Trophoblast cell (in vitro differentiated cells and primary cell): ENCODE data around the gene SCN2A.
A peak's percentile ranks its signal among the peaks of the same experiment; 100 is the strongest.
"Not testable (repeated sequence)": the region's sequence is repeated elsewhere in the genome, so short reads cannot be mapped to it uniquely, and the experiment has no call there.

ENCODE experiments used
- DNase-seq, 2 donors: peaks; one replicate each; pipeline ENCODE4 v3.0.0-alpha.2; 2016
- H2AFZ ChIP-seq: 2 replicates; pipeline ENCODE4 v1.6.1; 2013; ENCODE audit warnings: low read length, moderate library complexity, mild to moderate bottlenecking; ENCODE audit not compliant: insufficient read depth, poor library complexity
- H2AK5ac ChIP-seq: 2 replicates; pipeline ENCODE4 v1.6.1; 2013; ENCODE audit warnings: mild to moderate bottlenecking, low read length
- H2BK120ac ChIP-seq: 2 replicates; pipeline ENCODE4 v1.6.1; 2013; ENCODE audit warnings: low read length, mild to moderate bottlenecking, moderate library complexity; ENCODE audit not compliant: insufficient read depth, poor library complexity
- H2BK12ac ChIP-seq: 2 replicates; pipeline ENCODE4 v1.6.1; 2013; ENCODE audit warnings: mild to moderate bottlenecking, low read length, moderate library complexity
- H2BK5ac ChIP-seq: 2 replicates; pipeline ENCODE4 v1.6.1; 2013; ENCODE audit warnings: low read length, low read depth, moderate library complexity, mild to moderate bottlenecking; ENCODE audit not compliant: poor library complexity
- H3K14ac ChIP-seq: 2 replicates; pipeline ENCODE4 v1.6.1; 2013; ENCODE audit warnings: mild to moderate bottlenecking, low read length
- H3K18ac ChIP-seq: 2 replicates; pipeline ENCODE4 v1.6.1; 2013; ENCODE audit warnings: mild to moderate bottlenecking, low read length
- H3K23ac ChIP-seq: 2 replicates; pipeline ENCODE4 v1.6.1; 2013; ENCODE audit warnings: low read length
- H3K27ac ChIP-seq: 2 replicates; pipeline ENCODE4 v1.5.1; 2013; ENCODE audit warnings: low read depth, mild to moderate bottlenecking, inconsistent platforms, low read length, moderate library complexity
- H3K27me3 ChIP-seq: 2 replicates; pipeline ENCODE4 v1.6.1; 2013; ENCODE audit warnings: inconsistent platforms, mild to moderate bottlenecking, low read length, moderate library complexity; ENCODE audit not compliant: insufficient read depth
- H3K36me3 ChIP-seq, 2 experiments: 1 replicate in 1 of 2; 2 replicates in 1 of 2; pipeline ENCODE4 v1.6.1; 2013; ENCODE audit warnings: low read length in 2 of 2, mild to moderate bottlenecking in 2 of 2, moderate library complexity in 1 of 2; ENCODE audit not compliant: insufficient read depth in 2 of 2, control insufficient read depth in 1 of 2
- H3K4ac ChIP-seq: 2 replicates; pipeline ENCODE4 v1.6.1; 2013; ENCODE audit warnings: low read depth, mild to moderate bottlenecking, low read length, moderate library complexity
- H3K4me1 ChIP-seq, 2 experiments: 1 replicate in 1 of 2; 2 replicates in 1 of 2; pipeline ENCODE4 v1.6.1; 2013; ENCODE audit warnings: low read length in 2 of 2, mild to moderate bottlenecking in 2 of 2, moderate library complexity in 1 of 2; ENCODE audit not compliant: insufficient read depth in 2 of 2, control insufficient read depth in 1 of 2
- H3K4me2 ChIP-seq: 2 replicates; pipeline ENCODE4 v1.6.1; 2013; ENCODE audit warnings: inconsistent platforms, mild to moderate bottlenecking, low read length, moderate library complexity
- H3K4me3 ChIP-seq: 2 replicates; pipeline ENCODE4 v1.5.1; 2013; ENCODE audit warnings: mild to moderate bottlenecking, low read depth, low read length, inconsistent platforms
- H3K79me1 ChIP-seq: one replicate; pipeline ENCODE4 v1.6.1; 2013; ENCODE audit warnings: low read length
- H3K79me2 ChIP-seq: 2 replicates; pipeline ENCODE4 v1.6.1; 2013; ENCODE audit warnings: low read length, mild to moderate bottlenecking; ENCODE audit not compliant: control insufficient read depth, insufficient read depth, poor library complexity
- H3K9ac ChIP-seq: 2 replicates; pipeline ENCODE4 v1.6.1; 2013; ENCODE audit warnings: mild to moderate bottlenecking, low read length
- H3K9me3 ChIP-seq: 2 replicates; pipeline ENCODE4 v1.6.1; 2013; ENCODE audit warnings: low read depth, mild to moderate bottlenecking, control low read depth, inconsistent platforms, low read length; ENCODE audit not compliant: insufficient read depth
- H4K12ac ChIP-seq: 2 replicates; pipeline ENCODE4 v1.6.1; 2013; ENCODE audit warnings: low read depth, mild to moderate bottlenecking, low read length, moderate library complexity
- H4K8ac ChIP-seq: 2 replicates; pipeline ENCODE4 v1.6.1; 2013; ENCODE audit warnings: low read depth, mild to moderate bottlenecking, low read length, moderate library complexity
- H4K91ac ChIP-seq: one replicate; pipeline ENCODE4 v1.6.1; 2013; ENCODE audit warnings: low read depth, mild to moderate bottlenecking, low read length, moderate library complexity
- WGBS: extraction: QIAGEN DNeasy Blood & Tissue Kit; methylation state at CpG from one replicate; pipeline ENCODE4 v1.1.7; 2013; ENCODE audit warnings: missing lambda C conversion rate; ENCODE audit not compliant: insufficient read length, insufficient coverage; ENCODE audit errors: extremely low coverage; 5-methylcytosine and 5-hydroxymethylcytosine counted together

SCN2A gene

GRCh38 chr2:165344276-165344675, 105.1 kb downstream of the SCN2A start:
- not testable (repeated sequence) for H2BK12ac ChIP-seq, H2AK5ac ChIP-seq, H4K12ac ChIP-seq, H3K4ac ChIP-seq, H3K14ac ChIP-seq, H3K79me1 ChIP-seq, H4K8ac ChIP-seq, H3K9me3 ChIP-seq, H3K27ac ChIP-seq, H3K27me3 ChIP-seq, H3K4me2 ChIP-seq, DNase-seq, H3K79me2 ChIP-seq, H2BK120ac ChIP-seq, H3K23ac ChIP-seq, H4K91ac ChIP-seq, H3K9ac ChIP-seq, H3K36me3 ChIP-seq, H3K18ac ChIP-seq, H3K4me1 ChIP-seq, H2BK5ac ChIP-seq, H2AFZ ChIP-seq, H3K4me3 ChIP-seq
- WGBS: no CpG with 5 or more reads among the region's 2 CpGs

GRCh38 chr2:165348441-165348840, 109.2 kb downstream of the SCN2A start:
- Histone ChIP-seq H3K9me3 (peaks cover 1% of the 10 kb centered on the region), H3K36me3 (no peaks in the 10 kb centered on the region), H3K27ac (no peak overlapping the region), H2BK12ac (no peak overlapping the region), H3K79me1 (no peaks in the 10 kb centered on the region), H2AFZ (no peak overlapping the region), H3K4me2 (no peak overlapping the region), H3K27me3 (no peaks in the 10 kb centered on the region), H3K4me3 (no peak overlapping the region), H3K23ac (no peak overlapping the region), H3K4me1 (no peaks in the 10 kb centered on the region), H4K91ac (no peak overlapping the region), H2BK5ac (no peak overlapping the region), H3K14ac (no peak overlapping the region), H3K18ac (no peak overlapping the region), H4K8ac (no peak overlapping the region), H2AK5ac (no peak overlapping the region), H3K79me2 (no peaks in the 10 kb centered on the region), H4K12ac (no peak overlapping the region), H3K9ac (no peak overlapping the region), H2BK120ac (no peak overlapping the region), H3K4ac (no peak overlapping the region)
- no peak for DNase-seq
- no CpG with 5 or more reads among the region's 1 CpG for WGBS

- H3K27ac ChIP-seq: no peak overlapping the region
- DNase-seq: no peak
- H3K14ac ChIP-seq: no peak overlapping the region
- no peak overlapping the region for H2AFZ ChIP-seq
- H3K4me3 ChIP-seq: no peak overlapping the region
- no peaks in the 10 kb centered on the region for H3K79me2 ChIP-seq
- H4K91ac ChIP-seq: no peak overlapping the region
- H3K4ac ChIP-seq: no peak overlapping the region
- H4K12ac ChIP-seq: no peak overlapping the region
- no peak overlapping the region for H4K8ac ChIP-seq
- no peak overlapping the region for H2BK12ac ChIP-seq
- no peak overlapping the region for H3K23ac ChIP-seq
- no peaks in the 10 kb centered on the region for H3K27me3 ChIP-seq
- no CpG with 5 or more reads among the region's 2 CpGs for WGBS
- no peak overlapping the region for H2AK5ac ChIP-seq
- H2BK120ac ChIP-seq: no peak overlapping the region
- H3K79me1 ChIP-seq: no peaks in the 10 kb centered on the region
- H3K9ac ChIP-seq: no peak overlapping the region
- no peaks in the 10 kb centered on the region for H3K36me3 ChIP-seq
- H2BK5ac ChIP-seq: no peak overlapping the region
- H3K18ac ChIP-seq: no peak overlapping the region
- H3K4me2 ChIP-seq: no peak overlapping the region
- H3K4me1 ChIP-seq: no peaks in the 10 kb centered on the region
- H3K9me3 ChIP-seq: peaks cover 1% of the 10 kb centered on the region
These were observed 110.0 kb downstream of the SCN2A start for GRCh38 chr2:165349181-165349580.

GRCh38 chr2:165357758-165358157, 118.5 kb downstream of the SCN2A start:
- Histone ChIP-seq H2BK120ac (no peak overlapping the region), H3K18ac (no peak overlapping the region), H3K9ac (no peak overlapping the region), H2AK5ac (no peak overlapping the region), H3K4me2 (no peak overlapping the region), H3K79me2 (no peaks in the 10 kb centered on the region), H3K9me3 (no peaks in the 10 kb centered on the region), H3K4me3 (no peak overlapping the region), H4K8ac (no peak overlapping the region), H3K27ac (no peak overlapping the region), H2AFZ (no peak overlapping the region), H3K14ac (no peak overlapping the region), H3K4me1 (peaks cover 0 to 1% of the 10 kb centered on the region in 2 experiments), H3K23ac (no peak overlapping the region), H3K36me3 (no peaks in the 10 kb centered on the region), H3K4ac (no peak overlapping the region), H3K27me3 (no peaks in the 10 kb centered on the region), H4K12ac (no peak overlapping the region), H3K79me1 (no peaks in the 10 kb centered on the region), H2BK12ac (no peak overlapping the region), H2BK5ac (no peak overlapping the region), H4K91ac (no peak overlapping the region)
- DNase-seq: peak; percentile 16 to 52
- WGBS: no CpG with 5 or more reads among the region's 2 CpGs
